ENCODE data around the gene NDUFB2. TPM values are rescaled to one million over a fixed set of nuclear protein-coding genes. Genes with fewer than 3 reads are reported as not detected.

The NDUFB2 gene
- total and polyA plus RNA-seq, 2 of the 13 experiments (the other 11 are each of a cell fraction or from before 2014, with no cell fraction given): 206 to 221 TPM

GRCh38 chr7:140696680-140697446 lies at the start of gene NDUFB2 (continued):
- TF ChIP-seq ZNF275 (CRISPR knock-in tag; IDR thresholded peaks at IDR 0.05; ENCODE audit: borderline replicate concordance) (peak; percentile 90; the same call in 1 of the 2 replicates), BRD4 (CRISPR knock-in tag; IDR thresholded peaks at IDR 0.05) (peak; percentile 82; the same call in 1 of the 2 replicates), ZNF317 (CRISPR knock-in tag; IDR thresholded peaks at IDR 0.05) (no peak; the same call in 1 of the 2 replicates), MXD3 (CRISPR knock-in tag; IDR thresholded peaks at IDR 0.05) (peak; percentile 82), PBX2 (CRISPR knock-in tag; IDR thresholded peaks at IDR 0.05) (no peak), ZNF777 (CRISPR knock-in tag; IDR thresholded peaks at IDR 0.05) (peak; percentile 100), ZNF713 (CRISPR knock-in tag; IDR thresholded peaks at IDR 0.05) (no peak; the same call in 1 of the 2 replicates), ZNF557 (CRISPR knock-in tag; IDR thresholded peaks at IDR 0.05) (no peak), ZNF878 (CRISPR knock-in tag; IDR thresholded peaks at IDR 0.05) (no peak; the same call in 1 of the 2 replicates), USF2 (IDR thresholded peaks at IDR 0.05; ENCODE audit: low read depth, low read length) (no peak), USF2 (CRISPR knock-in tag; IDR thresholded peaks at IDR 0.05; ENCODE audit: borderline replicate concordance) (no peak; the same call in 1 of the 2 replicates), ZNF234 (CRISPR knock-in tag; conservative IDR thresholded peaks at IDR 0.05) (peak; percentile 83; the same call in 1 of the 2 replicates), MEIS1 (CRISPR knock-in tag; IDR thresholded peaks at IDR 0.05; ENCODE audit: borderline replicate concordance) (peak; percentile 52), SRSF4 (IDR thresholded peaks at IDR 0.05; ENCODE audit: low read depth, low read length, poor library complexity, severe bottlenecking) (no peak), GLI4 (CRISPR knock-in tag; IDR thresholded peaks at IDR 0.05; ENCODE audit: borderline replicate concordance) (no peak), ZNF614 (CRISPR knock-in tag; IDR thresholded peaks at IDR 0.05; ENCODE audit: borderline replicate concordance) (no peak), CSRNP1 (CRISPR knock-in tag; IDR thresholded peaks at IDR 0.05) (peak; percentile 82; the same call in 1 of the 2 replicates), SP2 (CRISPR knock-in tag; IDR thresholded peaks at IDR 0.05) (peak; percentile 40; the same call in 1 of the 2 replicates), PTBP1 (IDR thresholded peaks at IDR 0.05; ENCODE audit: low read depth, low read length, poor library complexity, severe bottlenecking) (no peak), EED (CRISPR knock-in tag; IDR thresholded peaks at IDR 0.05) (no peak), CAMTA2 (CRISPR knock-in tag; IDR thresholded peaks at IDR 0.05; ENCODE audit: borderline replicate concordance) (no peak), NPAS2 (CRISPR knock-in tag; IDR thresholded peaks at IDR 0.05; ENCODE audit: borderline replicate concordance) (no peak), RBFOX2 (IDR thresholded peaks at IDR 0.05; ENCODE audit: low read depth, low read length) (peak; percentile 90)
